GM21360 (cell line): Measurements from ENCODE around the gene FAM120A.

Source experiments
- ATAC-seq: cut with Tn5 transposase; IDR thresholded peaks from one replicate; pipeline ENCODE4 v1.9.1; 2021; ENCODE audit warnings: mild to moderate bottlenecking, moderate library complexity; ENCODE audit not compliant: unreplicated experiment

The FAM120A gene

DNA sequence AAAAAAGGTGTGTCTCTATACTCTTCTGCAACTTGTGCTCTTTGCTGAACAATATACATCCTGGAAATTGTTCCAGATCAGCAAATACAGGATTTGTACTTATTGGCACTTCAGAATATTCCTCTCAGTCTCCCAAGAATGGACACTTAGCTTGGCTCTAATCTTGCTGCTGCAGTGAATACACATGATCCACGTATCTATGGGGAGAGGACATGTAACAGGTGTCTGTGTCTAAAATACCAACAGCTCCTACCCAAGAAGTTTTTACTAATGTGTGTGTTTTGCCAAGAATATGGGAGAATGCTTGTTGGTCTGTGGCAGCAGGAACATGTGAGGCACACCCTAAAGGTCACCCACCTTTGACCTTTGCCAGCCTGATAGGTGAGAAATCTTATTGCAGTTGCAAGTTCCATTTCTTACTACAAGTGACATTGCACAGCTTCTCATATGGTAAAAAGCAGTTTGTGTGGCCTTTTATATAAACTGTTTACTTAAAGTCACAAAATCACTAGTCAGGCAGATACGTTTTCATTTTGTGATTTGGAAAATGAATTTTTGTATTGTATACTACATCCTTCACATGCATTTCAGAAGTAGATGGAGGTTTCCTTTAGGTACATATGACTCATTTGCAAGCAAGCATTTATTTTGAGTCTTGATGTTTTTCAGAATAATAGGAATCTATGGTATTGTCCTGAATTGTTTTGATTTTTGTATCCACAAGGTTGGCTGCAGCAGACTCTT is 160.7 kb downstream of the FAM120A start:
- no peak for ATAC-seq

DNA sequence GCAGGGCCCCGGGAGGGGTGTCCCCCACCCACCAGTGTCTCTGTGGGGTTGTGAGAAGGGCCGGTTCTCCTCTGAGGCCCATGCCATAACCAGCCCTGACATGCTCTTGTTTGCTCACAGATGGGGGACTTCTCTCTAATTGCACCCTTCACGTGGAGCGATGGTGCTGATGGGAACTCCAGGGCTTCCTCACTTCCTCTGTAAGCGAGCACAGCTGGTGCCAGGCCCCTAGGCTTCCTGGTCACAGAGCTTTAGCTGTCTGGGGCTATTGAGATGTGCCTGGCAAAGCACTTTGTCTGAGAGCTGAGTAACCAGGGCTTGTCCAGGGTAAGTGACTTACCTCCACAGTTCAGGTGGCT is 161.3 kb downstream of the FAM120A start:
- ATAC-seq: no peak

DNA sequence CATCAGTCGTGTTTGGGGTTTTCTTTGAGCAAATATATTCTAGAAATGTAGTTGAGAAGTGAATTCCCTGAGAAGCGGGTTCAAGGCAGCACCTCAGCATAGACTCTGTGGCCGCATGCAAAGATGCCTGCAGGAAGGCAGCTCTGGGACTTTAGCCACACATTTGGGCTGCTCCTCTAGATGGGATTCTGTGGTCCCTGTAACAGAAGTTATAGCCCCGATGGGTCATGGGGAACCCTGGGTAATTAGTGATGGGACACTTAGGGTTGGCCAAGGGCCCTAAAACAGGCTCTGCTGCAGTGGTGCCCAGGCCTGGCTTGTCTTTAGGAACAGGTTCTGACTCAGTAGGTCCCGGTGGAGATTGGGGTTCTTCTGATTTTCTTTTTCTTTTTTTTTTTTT is 161.7 kb downstream of the FAM120A start:
- ATAC-seq: no peak

DNA sequence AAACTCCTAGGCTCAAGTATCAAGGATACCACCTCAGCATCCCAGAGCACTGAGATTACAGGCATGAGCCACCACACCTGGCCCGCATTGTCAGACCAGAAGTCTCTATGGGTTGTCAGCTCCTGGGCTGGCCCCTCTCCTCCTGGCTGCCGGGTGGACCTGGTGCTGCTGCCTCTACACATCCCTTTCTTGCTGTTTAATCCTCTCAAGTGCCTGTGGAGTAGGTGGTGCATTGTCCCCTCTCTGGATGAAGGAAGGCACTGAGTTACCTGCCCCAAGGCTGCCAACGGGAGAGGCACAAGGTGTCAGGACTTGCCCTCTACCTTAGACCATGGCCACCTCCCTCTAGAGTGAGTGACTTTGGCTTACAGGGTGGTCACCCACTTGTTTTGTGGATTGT is 162.3 kb downstream of the FAM120A start:
- no peak for ATAC-seq

DNA sequence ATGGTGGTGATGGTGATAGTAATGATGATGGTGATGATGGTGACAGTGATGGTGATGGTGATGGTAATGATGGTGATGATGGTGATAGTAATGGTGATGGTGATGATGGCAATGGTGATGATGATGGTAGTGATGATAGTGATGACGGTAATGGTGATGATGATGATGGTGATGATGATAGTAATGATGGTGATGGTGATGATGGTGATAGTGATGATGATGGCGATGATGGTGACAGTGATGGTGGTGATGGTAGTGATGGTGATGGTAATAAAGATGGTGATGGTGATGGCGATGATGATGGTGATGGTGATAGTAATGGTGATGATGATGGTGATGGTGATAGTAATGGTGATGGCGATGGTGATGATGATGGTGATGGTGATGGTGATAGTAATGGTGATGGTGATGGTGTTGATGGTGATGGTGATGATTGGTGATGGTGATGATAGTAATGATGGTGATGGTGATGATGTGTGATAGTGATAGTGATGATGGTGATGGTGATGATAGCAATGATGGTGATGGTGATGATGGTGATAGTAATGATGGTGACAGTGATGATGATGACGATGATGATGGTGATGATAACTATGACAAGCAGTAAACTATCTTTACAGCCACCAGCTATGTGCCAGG is 163.5 kb downstream of the FAM120A start:
- ATAC-seq: no peak
